Motor neuron (in vitro differentiated cells): ENCODE data around the gene SFXN5. TPM values are rescaled to one million over a fixed set of nuclear protein-coding genes. Genes with fewer than 3 reads are reported as not detected.

Source experiments
- ATAC-seq, 8 experiments: fragments of 200-7000 bp; cut with Tn5 transposase; replicated peaks in 6 of 8; 2 replicates each; pipeline ENCODE4 v1.8.0; 2021; ENCODE audit warnings: mild to moderate bottlenecking in 8 of 8, moderate library complexity in 8 of 8
- H3K27ac ChIP-seq, 2 donors: fragments of 250-450 bp; sonication (Bioruptor Pico); 2 replicates each; pipeline ENCODE4 v1.9.0; 2021; ENCODE audit warnings: antibody characterized with exemption in 2 of 2, mild to moderate bottlenecking in 2 of 2, moderate library complexity in 1 of 2
- H3K4me1 ChIP-seq, 2 donors: fragments of 250-450 bp; sonication (Bioruptor Pico); replicated peaks in 1 of 2; 2 replicates each; pipeline ENCODE4 v1.6.1; 2021; ENCODE audit warnings: antibody characterized with exemption in 2 of 2, mild to moderate bottlenecking in 2 of 2, moderate library complexity in 1 of 2
- H3K4me3 ChIP-seq, 5 donors: fragments of 250-450 bp; sonication (Bioruptor Pico); 2 replicates each; pipeline ENCODE4 v1.9.0; 2021; ENCODE audit warnings: antibody characterized with exemption in 5 of 5, mild to moderate bottlenecking in 5 of 5, moderate library complexity in 4 of 5
- WGBS, 10 experiments: fragments of 450-650 bp; shearing (Covaris generic); methylation state at CpG; one replicate each; pipeline ENCODE4 v1.0.0; 2022; 5-methylcytosine and 5-hydroxymethylcytosine counted together
- in situ Hi-C, 9 experiments: fragments of 400-800 bp; cut with MboI; loops; one replicate each; pipeline ENCODE4 v1.15.0; 2021; ENCODE audit warnings: low sequenced_read_pairs in 9 of 9, low pct_unique_long_range_greater_than_20kb in 2 of 9; ENCODE audit not compliant: unreplicated experiment in 9 of 9
- total RNA-seq, 8 experiments: library from RNA; unstranded; fragments of 300-600 nt; gene quantifications; 2 replicates each; pipeline versions ENCODE4 v1.2.3 to v1.2.4, GENCODE V29; 2022

The SFXN5 gene
- total RNA-seq, 8 experiments from 2014 or later: 6.4 to 35.6 (median 16.0) TPM

- ATAC-seq: no peak
- in situ Hi-C loops: no loop called here
- WGBS, 10 experiments: 80 to 100% (median 98%) methylated on average over 1 to 13 of the region's 21 CpGs; no CpG with 5 or more reads in 1 of the 10 experiments
These were observed 63.3 kb downstream of the SFXN5 start for GRCh38 chr2:73007991-73008765.

GRCh38 chr2:73006969-73007710 is 64.4 kb downstream of the SFXN5 start:
- no peaks in the 10 kb centered on the region for H3K4me1 ChIP-seq
- H3K4me3 ChIP-seq: no peak overlapping the region
- in situ Hi-C loops: no loop called here
- no peak for ATAC-seq
- no peak overlapping the region for H3K27ac ChIP-seq
- 60 to 97% (median 92%) methylated on average over 1 to 13 of the region's 14 CpGs; no CpG with 5 or more reads in 2 of the 10 experiments for WGBS, 10 experiments

More at GRCh38 chr2:73007991-73008765, 63.3 kb downstream of the SFXN5 start:
- H3K4me1 ChIP-seq: no peaks in the 10 kb centered on the region
- no peak overlapping the region for H3K4me3 ChIP-seq
- H3K27ac ChIP-seq: no peak overlapping the region

GRCh38 chr2:73004889-73005596 is 66.5 kb downstream of the SFXN5 start:
- WGBS, 10 experiments: 80 to 100% (median 90%) methylated on average over 2 to 11 of the region's 14 CpGs; no CpG with 5 or more reads in 2 of the 10 experiments
- Histone ChIP-seq H3K27ac (no peak overlapping the region), H3K4me3 (no peak overlapping the region), H3K4me1 (no peaks in the 10 kb centered on the region)
- in situ Hi-C loops: no loop called here
- no peak for ATAC-seq

GRCh38 chr2:73004466-73004865 is 67.0 kb downstream of the SFXN5 start:
- 67 to 93% (median 75%) methylated on average over 1 to 8 of the region's 12 CpGs; no CpG with 5 or more reads in 3 of the 10 experiments for WGBS, 10 experiments
- Histone ChIP-seq H3K4me1 (no peaks in the 10 kb centered on the region), H3K27ac (no peak overlapping the region), H3K4me3 (no peak overlapping the region)
- ATAC-seq: no peak
- in situ Hi-C loops: no loop called here

- no peak overlapping the region for H3K27ac ChIP-seq
- H3K4me3 ChIP-seq: no peak overlapping the region
- no peak for ATAC-seq
- in situ Hi-C loops: no loop called here
- WGBS, 10 experiments: 100% methylated on average over 2 of the region's 8 CpGs; no CpG with 5 or more reads in 8 of the 10 experiments
- H3K4me1 ChIP-seq: no peaks in the 10 kb centered on the region
These were observed 68.5 kb downstream of the SFXN5 start for GRCh38 chr2:73003027-73003426.

- no peak overlapping the region for H3K4me3 ChIP-seq
- in situ Hi-C loops: no loop called here
- ATAC-seq: no peak
- no peak overlapping the region for H3K27ac ChIP-seq
- no peaks in the 10 kb centered on the region for H3K4me1 ChIP-seq
- WGBS, 10 experiments: 57 to 100% (median 99%) methylated on average over 1 to 4 of the region's 6 CpGs; no CpG with 5 or more reads in 4 of the 10 experiments
These were observed 70.5 kb downstream of the SFXN5 start for GRCh38 chr2:73000808-73001570.

- WGBS, 10 experiments: 67 to 100% (median 92%) methylated on average over 1 to 7 of the region's 13 CpGs; no CpG with 5 or more reads in 3 of the 10 experiments
- in situ Hi-C loops: loop anchor here in 5 of 9 experiments (25.0 kb wide), 2 partner anchors 162 to 187 kb away; no protein-coding TSS in a partner anchor
- Histone ChIP-seq H3K4me3 (no peak overlapping the region), H3K27ac (no peak overlapping the region), H3K4me1 (no peaks in the 10 kb centered on the region)
- peak in 4 of 8 experiments; percentile 16 to 56 (median 26) for ATAC-seq
These were observed 71.5 kb downstream of the SFXN5 start for GRCh38 chr2:72999729-73000725.

- Histone ChIP-seq H3K27ac (no peak overlapping the region), H3K4me3 (no peak overlapping the region), H3K4me1 (no peaks in the 10 kb centered on the region)
- in situ Hi-C loops: loop anchor here in 5 of 9 experiments (25.0 kb wide), 2 partner anchors 164 to 189 kb away; no protein-coding TSS in a partner anchor
- 74 to 100% methylated on average over 2 to 3 of the region's 4 CpGs; no CpG with 5 or more reads in 8 of the 10 experiments for WGBS, 10 experiments
- no peak for ATAC-seq
These were observed 72.8 kb downstream of the SFXN5 start for GRCh38 chr2:72998724-72999123.

- no peak overlapping the region for H3K4me3 ChIP-seq
- no peak for ATAC-seq
- in situ Hi-C loops: loop anchor here in 5 of 9 experiments (25.0 kb wide), 2 partner anchors 164 to 189 kb away; no protein-coding TSS in a partner anchor
- WGBS, 10 experiments: 100% methylated on average over 1 of the region's 12 CpGs; no CpG with 5 or more reads in 9 of the 10 experiments
- H3K4me1 ChIP-seq: no peaks in the 10 kb centered on the region
- no peak overlapping the region for H3K27ac ChIP-seq
These were observed 73.3 kb downstream of the SFXN5 start for GRCh38 chr2:72998234-72998651.

- Histone ChIP-seq H3K27ac (no peak overlapping the region), H3K4me3 (no peak overlapping the region), H3K4me1 (no peaks in the 10 kb centered on the region)
- in situ Hi-C loops: loop anchor here in 5 of 9 experiments (25.0 kb wide), 2 partner anchors 166 to 191 kb away; no protein-coding TSS in a partner anchor
- 80 to 100% (median 92%) methylated on average over 1 to 4 of the region's 7 CpGs; no CpG with 5 or more reads in 6 of the 10 experiments for WGBS, 10 experiments
- ATAC-seq: peak in 1 of 8 experiments; percentile 17
These were observed 75.4 kb downstream of the SFXN5 start for GRCh38 chr2:72996117-72996502.

- ATAC-seq: peak in 1 of 8 experiments; percentile 6
- Histone ChIP-seq H3K4me3 (no peak overlapping the region), H3K4me1 (no peaks in the 10 kb centered on the region), H3K27ac (no peak overlapping the region)
- in situ Hi-C loops: loop anchor here in 5 of 9 experiments (25.0 kb wide), 2 partner anchors 167 to 192 kb away; no protein-coding TSS in a partner anchor
- WGBS, 10 experiments: 20 to 100% (median 48%) methylated on average over 1 to 11 of the region's 15 CpGs; no CpG with 5 or more reads in 1 of the 10 experiments
These were observed 75.9 kb downstream of the SFXN5 start for GRCh38 chr2:72995430-72996116.
